ENCODE data around the gene EFNA5. TPM values are rescaled to one million over a fixed set of nuclear protein-coding genes. Genes with fewer than 3 reads are reported as not detected.

EFNA5 gene
- total and polyA plus RNA-seq, 2 experiments from 2014 or later, result 7.5 to 10.1 TPM

DNA sequence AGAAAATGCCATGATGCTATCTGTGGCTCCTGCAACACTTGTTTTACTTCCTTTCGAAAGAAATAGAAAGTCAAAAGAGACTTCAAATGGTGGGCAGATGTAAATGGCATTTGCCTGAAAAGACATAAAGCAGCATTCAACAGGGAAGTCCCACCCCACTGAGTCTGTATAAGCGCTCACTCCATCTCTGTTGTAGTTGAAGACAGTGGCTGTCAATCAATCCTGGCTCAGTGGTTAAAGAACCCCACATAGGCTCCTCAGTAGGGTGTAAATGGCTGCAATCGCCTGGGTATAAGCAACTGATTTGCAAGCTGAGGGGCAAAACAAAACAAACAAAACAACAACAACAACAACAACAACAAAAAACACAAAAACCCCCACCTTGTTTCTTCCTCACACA lies 158.7 kb downstream of the EFNA5 start (continued):
- TF ChIP-seq, protein P1, sequence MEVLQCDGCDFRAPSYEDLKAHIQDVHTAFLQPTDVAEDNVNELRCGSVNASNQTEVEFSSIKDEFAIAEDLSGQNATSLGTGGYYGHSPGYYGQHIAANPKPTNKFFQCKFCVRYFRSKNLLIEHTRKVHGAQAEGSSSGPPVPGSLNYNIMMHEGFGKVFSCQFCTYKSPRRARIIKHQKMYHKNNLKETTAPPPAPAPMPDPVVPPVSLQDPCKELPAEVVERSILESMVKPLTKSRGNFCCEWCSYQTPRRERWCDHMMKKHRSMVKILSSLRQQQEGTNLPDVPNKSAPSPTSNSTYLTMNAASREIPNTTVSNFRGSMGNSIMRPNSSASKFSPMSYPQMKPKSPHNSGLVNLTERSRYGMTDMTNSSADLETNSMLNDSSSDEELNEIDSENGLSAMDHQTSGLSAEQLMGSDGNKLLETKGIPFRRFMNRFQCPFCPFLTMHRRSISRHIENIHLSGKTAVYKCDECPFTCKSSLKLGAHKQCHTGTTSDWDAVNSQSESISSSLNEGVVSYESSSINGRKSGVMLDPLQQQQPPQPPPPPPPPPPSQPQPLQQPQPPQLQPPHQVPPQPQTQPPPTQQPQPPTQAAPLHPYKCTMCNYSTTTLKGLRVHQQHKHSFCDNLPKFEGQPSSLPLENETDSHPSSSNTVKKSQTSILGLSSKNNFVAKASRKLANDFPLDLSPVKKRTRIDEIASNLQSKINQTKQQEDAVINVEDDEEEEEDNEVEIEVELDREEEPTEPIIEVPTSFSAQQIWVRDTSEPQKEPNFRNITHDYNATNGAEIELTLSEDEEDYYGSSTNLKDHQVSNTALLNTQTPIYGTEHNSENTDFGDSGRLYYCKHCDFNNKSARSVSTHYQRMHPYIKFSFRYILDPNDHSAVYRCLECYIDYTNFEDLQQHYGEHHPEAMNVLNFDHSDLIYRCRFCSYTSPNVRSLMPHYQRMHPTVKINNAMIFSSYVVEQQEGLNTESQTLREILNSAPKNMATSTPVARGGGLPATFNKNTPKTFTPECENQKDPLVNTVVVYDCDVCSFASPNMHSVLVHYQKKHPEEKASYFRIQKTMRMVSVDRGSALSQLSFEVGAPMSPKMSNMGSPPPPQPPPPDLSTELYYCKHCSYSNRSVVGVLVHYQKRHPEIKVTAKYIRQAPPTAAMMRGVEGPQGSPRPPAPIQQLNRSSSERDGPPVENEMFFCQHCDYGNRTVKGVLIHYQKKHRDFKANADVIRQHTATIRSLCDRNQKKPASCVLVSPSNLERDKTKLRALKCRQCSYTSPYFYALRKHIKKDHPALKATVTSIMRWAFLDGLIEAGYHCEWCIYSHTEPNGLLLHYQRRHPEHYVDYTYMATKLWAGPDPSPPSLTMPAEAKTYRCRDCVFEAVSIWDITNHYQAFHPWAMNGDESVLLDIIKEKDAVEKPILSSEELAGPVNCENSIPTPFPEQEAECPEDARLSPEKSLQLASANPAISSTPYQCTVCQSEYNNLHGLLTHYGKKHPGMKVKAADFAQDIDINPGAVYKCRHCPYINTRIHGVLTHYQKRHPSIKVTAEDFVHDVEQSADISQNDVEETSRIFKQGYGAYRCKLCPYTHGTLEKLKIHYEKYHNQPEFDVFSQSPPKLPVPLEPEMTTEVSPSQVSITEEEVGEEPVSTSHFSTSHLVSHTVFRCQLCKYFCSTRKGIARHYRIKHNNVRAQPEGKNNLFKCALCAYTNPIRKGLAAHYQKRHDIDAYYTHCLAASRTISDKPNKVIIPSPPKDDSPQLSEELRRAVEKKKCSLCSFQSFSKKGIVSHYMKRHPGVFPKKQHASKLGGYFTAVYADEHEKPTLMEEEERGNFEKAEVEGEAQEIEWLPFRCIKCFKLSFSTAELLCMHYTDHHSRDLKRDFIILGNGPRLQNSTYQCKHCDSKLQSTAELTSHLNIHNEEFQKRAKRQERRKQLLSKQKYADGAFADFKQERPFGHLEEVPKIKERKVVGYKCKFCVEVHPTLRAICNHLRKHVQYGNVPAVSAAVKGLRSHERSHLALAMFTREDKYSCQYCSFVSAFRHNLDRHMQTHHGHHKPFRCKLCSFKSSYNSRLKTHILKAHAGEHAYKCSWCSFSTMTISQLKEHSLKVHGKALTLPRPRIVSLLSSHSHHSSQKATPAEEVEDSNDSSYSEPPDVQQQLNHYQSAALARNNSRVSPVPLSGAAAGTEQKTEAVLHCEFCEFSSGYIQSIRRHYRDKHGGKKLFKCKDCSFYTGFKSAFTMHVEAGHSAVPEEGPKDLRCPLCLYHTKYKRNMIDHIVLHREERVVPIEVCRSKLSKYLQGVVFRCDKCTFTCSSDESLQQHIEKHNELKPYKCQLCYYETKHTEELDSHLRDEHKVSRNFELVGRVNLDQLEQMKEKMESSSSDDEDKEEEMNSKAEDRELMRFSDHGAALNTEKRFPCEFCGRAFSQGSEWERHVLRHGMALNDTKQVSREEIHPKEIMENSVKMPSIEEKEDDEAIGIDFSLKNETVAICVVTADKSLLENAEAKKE (CRISPR knock-in tag; IDR thresholded peaks at IDR 0.05), result no peak
- TF ChIP-seq JUNB (IDR thresholded peaks at IDR 0.05; ENCODE audit: unreplicated experiment), result no peak
- no peak for TF ChIP-seq NANOG (IDR thresholded peaks at IDR 0.05; ENCODE audit: borderline replicate concordance)

DNA sequence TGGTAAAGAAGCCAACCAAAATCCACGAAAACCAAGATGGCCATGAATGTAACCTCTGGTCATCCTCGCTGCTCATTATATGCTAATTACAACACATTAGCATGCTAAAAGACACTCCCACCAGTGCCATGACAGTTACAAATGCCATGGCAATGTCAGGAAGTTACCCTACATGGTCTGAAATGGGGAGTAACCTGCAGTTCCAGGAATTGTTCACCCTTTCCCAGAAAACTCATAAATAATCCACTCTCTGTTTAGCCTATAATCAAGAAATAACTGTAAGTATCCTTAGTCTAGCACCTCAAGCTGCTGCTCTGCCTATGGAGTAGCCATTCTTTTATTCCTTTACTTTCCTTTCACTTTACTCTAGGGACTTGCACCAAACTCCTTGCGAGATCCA lies 160.6 kb downstream of the EFNA5 start:
- Histone ChIP-seq H3K4me2 (no peak overlapping the region), H3K9me2 (ENCODE audit: insufficient read depth) (no peaks in the 10 kb centered on the region), H3K79me2 (replicated peaks; ENCODE audit: insufficient read depth) (0 out of 2 replicates have a peak, but pooled peaks cover 4% of the 10 kb centered on the region), H2AFZ (no peak overlapping the region), H3K4me3 (no peak overlapping the region), H3K36me3 (ENCODE audit: insufficient read depth) (no peaks in the 10 kb centered on the region), H3F3A (replicated peaks; ENCODE audit: low read depth) (no peaks in the 10 kb centered on the region), H3K27ac (ENCODE audit: low read depth) (no peak overlapping the region), H3K4me1 (ENCODE audit: insufficient read depth) (peaks cover 36% of the 10 kb centered on the region), H4K20me1 (replicated peaks; ENCODE audit: insufficient read depth) (no peaks in the 10 kb centered on the region), H3K27me3 (ENCODE audit: insufficient read depth) (no peaks in the 10 kb centered on the region)
- DNase-seq (ENCODE audit: low spot score) (no peak), ATAC-seq (no peak)
- Mint-ChIP-seq H3K4me3 (no peak overlapping the region), H3K36me3 (ENCODE audit: low read depth) (no peaks in the 10 kb centered on the region), H3K27me3 (ENCODE audit: insufficient read depth, low read depth, poor library complexity) (peaks cover 6% of the 10 kb centered on the region), H3K27ac (no peak overlapping the region), H3K4me1 (peaks cover 57% of the 10 kb centered on the region), H3K9me3 (no peaks in the 10 kb centered on the region)
- TF ChIP-seq POLR2AphosphoS5 (IDR thresholded peaks at IDR 0.05; ENCODE audit: low read depth) (no peak), EZH2 (IDR thresholded peaks at IDR 0.05; ENCODE audit: low read depth, unreplicated experiment) (no peak)
- TF ChIP-seq, protein P2, sequence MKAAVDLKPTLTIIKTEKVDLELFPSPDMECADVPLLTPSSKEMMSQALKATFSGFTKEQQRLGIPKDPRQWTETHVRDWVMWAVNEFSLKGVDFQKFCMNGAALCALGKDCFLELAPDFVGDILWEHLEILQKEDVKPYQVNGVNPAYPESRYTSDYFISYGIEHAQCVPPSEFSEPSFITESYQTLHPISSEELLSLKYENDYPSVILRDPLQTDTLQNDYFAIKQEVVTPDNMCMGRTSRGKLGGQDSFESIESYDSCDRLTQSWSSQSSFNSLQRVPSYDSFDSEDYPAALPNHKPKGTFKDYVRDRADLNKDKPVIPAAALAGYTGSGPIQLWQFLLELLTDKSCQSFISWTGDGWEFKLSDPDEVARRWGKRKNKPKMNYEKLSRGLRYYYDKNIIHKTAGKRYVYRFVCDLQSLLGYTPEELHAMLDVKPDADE (IDR thresholded peaks at IDR 0.05), result no peak
- TF ChIP-seq, protein P1 (CRISPR knock-in tag; IDR thresholded peaks at IDR 0.05), result no peak
